AML-193 (cell line): ENCODE data around the gene NSUN6.

Experiments used
- DNase-seq, 2 experiments: peaks; one replicate each; lab custom pipeline; 2025; lab: John Stamatoyannopoulos, UW

NSUN6 gene

DNA sequence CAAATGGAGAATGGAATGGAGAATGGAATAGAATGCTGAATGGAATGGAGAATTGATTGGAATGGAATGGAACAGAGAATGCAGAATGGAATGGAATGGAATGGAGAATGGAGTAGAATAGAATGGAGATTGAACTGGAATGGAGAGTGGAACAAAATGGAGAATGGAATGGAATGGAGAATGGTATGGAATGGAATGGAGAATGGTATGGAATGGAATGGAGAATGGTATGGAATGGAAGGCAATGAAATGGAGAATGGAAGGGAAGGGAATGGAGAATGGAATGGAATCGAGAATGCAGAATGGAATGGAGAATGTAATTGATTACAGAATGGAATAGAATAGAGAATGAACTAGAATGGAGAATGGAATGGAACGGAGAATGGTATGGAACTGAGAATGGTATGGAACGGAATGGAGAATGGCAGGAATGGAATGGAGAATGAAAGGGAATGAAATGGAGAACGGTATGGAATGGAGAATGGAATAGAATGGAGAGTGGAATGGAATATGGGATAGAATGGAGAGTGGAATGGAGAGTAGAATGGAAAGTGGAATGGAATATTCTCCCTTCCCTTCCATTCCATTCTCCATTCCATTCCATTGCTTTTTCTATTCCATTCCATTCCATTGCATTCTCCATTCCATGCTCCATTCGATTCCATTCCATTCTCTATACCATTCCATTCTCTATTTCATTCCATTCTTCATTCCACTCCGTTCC is 88.2 kb downstream of the NSUN6 start:
- DNase-seq = no peak

DNA sequence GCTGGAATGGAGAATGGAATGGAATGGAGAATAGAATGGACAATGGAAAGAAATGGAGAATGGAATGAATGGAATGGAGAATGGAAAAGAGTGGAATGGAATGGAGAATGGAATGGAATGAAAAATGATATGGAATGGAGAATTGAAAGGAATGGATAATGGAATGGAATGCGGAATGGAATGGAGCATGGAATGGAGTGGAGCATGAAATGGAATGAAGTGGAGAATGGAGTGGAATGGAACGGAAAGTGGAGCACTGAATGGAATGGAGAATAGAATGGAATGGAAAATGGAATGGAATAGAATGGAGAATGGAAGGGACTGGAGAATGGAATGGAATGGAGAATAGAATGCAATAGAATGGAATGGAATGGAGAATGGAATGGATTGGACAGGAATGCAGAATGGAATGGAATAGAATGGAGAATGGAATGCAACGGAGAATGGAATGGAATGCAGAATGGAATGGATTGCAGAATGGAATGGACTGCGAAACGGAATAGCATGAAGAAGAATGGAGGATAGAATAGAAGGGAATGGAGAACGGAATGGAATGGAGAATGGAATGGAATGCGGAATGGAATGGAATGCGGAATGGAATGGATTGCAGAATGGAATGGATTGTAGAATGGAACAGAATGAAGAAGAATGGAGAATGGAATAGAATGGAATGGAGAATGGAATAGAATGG is 89.4 kb downstream of the NSUN6 start:
- no peak for DNase-seq

DNA sequence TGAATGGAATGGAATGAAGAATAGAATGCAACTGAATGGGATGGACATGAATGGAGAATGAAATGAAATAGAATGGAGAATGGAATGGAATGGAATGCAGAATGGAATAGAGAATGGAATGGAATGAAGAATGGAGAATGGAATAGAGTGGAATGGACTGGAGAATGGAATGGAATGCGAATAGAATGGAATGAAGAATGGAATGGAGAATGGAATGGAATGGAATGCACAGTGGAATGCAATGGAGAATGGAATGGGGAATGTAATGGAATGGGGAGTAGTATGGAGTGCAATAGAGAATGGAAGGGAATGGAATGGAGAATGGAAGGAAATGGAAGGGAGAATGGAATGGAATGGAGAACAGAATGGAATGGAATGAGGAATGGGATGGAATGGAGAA is 93.4 kb downstream of the NSUN6 start:
- DNase-seq = no peak

DNA sequence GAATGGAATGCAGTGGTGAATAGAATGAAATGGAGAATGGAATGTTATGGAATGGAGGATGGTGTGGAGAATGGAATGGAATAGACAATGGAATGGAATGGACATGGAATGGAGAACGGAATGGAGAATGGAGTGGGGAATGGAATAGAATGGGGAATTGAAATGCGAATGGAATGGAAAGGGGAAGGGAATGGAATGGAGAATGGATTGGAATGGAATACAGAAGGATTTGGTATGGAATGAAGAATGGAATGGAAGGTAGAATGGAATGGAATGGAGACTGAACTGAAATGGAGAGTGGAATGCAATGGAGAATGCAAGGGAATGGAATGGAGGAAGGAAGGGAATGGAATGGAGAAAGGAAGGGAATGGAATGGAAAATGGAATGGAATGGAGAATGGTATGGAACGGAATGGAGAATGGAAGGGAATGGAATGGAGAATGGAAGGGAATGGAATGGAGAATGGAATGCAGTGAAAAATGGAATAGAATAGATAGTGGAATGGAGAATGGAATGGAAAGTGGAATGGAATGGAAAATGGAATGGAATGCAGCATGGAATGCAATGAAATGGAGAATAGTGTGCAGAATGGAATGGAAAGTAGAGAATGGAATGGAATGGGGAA is 94.8 kb downstream of the NSUN6 start:
- DNase-seq = no peak

DNA sequence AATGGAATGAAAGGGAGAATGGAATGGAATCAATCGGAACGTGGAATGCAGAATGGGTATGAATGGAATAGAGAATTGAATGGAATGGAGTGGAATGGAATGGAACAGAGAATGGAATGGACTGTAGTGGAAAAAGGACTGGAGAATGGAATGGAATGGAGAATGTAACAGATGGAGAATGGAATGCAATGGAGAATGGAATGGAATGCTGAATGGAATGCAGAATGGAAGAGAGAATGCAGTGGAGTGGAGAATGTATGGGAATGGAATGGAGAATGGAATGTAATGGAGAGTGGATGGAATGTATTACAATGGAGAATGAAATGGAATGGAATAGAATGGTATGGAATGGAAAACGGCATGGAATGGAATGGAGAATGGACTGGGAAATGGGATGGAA is 96.9 kb downstream of the NSUN6 start:
- no peak for DNase-seq

DNA sequence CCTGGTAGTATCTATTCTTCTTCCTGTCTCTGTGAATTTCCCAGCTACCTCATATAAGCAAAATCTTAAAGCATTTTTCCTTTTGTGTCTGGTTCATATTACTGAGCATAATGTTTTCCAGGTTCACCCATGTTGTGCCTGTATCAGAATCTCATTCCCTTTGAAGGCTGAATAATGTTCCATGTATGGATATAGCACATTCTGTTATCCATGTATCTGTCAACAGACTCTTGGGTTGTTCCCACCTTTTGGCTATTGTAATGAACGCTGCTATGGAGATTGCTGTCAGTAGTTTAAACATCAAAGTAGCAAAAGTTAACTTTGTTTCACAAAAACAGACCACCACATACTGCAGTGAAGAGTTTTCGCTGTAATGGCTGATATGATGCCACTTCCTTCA is 99.9 kb downstream of the NSUN6 start:
- DNase-seq = no peak

DNA sequence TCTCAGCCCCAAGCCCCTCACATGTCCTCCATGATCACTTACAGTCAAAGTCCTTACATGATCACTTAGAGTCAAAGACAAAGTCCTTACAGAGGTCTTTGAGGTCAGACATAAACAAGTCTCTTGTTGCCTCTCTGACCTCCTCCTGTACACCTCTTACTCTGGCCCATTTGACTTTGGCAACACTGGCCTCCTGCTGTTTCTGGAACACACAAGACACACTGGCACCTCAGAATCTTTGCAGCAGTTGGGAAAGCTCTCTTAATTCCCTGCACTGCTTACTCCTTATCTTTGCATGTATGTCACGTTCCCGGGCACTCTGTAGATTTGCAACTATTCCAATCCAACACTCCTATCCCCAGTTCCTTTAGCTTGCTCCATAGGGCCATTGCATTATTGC is 102.3 kb downstream of the NSUN6 start:
- DNase-seq = no peak

DNA sequence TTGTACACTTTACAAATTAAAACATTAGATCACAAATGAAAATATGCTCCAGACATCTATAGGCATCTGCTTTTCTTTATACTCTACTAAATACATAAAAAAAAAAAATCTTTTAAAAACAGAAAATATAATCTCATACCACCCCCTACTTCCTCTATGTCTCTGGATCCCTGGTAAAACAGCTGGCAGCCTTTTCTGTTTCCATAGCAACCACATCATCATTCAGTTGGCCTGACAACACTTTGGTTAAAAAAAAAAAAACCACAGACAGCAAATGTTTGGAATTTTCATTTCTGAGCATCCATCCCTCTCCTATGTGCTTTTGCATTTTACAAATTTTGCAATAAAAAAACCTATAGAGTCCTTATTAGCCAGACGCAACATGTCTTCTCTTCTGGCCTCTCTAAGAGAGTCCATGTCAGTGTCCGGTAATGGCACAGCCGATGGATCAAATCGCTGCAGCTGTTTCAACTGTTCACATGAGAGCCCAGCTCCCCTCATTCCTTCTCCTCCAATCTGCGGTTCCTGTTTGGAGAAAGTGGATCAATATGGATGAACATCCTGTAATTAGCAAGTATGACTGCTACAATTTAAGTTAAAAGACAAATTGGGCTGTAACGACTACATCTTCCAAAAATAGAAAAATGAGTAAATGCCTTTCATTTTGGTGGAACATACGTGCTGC is 105.6 kb downstream of the NSUN6 start:
- DNase-seq = no peak

DNA sequence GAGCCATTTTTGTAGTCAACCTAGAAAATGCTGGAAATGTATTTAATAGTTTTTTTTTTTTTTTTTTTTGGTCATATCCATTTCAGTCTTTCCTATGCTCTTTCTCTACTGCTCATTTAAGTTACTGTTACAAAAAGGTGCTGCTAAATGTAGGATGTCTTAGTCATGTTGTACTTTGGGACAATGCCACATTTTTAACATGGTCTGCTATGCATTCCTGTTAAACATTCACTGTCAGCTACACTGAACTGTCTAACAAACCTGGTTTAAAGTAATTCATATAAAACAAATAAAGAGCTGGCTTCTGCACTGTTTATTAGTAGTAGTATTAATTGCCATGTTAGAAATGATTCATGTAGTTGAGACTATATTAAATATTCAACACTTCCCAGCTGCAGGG is 108.6 kb downstream of the NSUN6 start:
- DNase-seq = no peak

DNA sequence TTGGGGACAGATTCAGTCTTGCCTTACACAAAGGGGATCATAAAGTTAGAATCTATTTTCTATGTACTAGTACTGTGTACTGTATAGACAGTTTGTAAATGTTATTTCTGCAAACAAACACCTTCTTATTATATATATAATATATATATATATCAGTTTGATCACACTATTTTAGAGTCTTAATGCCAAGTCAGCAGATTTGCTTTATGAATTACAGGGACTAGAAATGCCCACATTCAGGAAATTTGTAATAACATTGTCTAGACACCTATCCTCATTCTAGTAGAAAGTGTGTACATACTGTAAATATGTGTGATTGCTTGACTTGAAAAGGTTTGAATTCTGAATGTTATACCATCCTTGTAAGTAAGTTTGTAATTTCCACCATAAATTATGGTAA is 111.2 kb downstream of the NSUN6 start:
- DNase-seq = no peak

DNA sequence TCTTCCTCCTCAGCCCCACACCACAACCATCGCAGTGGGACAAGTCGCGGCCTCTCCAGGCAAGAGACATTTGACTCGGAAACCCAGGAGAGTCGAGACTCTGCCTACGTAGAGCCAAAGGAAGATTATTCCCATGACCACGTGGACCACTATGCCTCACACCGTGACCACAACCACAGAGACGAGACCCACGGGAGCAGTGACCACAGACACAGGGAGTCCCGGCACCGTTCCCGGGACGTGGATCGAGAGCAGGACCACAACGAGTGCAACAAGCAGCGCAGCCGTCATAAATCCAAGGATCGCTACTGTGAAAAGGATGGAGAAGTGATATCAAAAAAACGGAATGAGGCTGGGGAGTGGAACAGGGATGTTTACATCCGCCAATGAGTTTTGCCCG is 112.1 kb downstream of the NSUN6 start:
- DNase-seq = no peak

DNA sequence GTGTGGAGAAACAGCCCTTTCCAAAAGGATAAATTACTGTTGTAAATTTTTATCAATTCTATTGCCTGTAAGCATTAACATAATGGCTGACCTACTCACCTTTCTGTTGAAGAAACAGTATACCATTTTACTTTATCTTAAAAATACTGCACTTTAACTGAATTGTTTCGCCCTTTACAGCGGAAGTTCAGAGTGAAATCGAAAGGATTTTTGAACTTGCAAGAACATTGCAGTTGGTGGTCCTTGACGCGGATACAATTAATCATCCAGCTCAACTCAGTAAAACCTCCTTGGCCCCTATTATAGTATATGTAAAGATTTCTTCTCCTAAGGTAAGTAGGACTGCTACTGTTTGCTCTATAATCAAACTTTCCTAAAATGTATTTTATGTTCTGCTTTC is 117.5 kb downstream of the NSUN6 start:
- no peak for DNase-seq

DNA sequence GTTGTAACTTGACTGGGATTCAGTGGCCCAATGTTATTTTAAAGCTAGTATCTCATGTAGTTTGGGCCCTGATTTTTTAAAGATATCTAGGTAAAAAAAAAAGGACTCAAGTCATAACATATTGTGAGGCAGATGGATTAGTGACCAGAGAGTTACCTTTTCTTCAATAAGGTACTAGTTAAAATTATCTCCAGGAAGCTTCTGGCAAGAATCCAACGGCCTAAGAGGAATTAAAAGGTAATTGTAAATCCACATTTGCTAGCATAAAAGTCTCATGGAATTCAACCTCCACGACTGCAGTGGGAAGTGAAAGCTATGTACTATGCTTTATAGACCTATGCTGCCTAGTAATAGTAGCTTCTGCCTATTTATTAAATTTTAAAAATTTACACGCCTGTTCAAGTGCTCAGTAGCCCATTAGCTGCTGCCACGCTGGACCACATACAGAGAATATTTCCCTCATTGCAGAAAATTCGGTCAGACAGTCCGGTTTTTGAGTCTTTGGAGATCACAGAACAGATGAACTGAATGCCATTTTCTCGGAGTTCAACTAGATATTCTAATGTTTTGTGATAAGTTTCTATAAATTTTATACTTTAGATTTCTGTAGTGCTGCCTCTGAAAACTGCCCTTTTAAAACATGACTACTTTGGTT is 118.4 kb downstream of the NSUN6 start:
- DNase-seq = no peak

DNA sequence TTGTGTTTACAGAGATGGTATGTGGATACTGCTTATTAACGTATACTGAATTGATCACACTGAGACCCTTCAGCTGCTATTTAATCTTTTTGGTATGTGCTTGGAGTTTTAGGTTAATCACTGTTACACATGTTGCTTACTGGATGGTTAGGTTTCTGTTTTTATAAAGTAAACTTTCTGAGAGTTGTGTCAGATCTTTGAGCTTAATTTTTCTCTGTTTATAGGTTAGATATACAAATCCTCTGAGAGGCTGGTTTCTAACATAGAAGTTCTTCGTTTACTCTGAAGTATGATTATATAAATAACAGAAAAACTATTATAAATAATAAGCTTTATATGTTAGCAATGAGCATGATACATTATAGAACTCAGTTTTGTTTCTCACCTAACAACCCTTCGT is 123.1 kb downstream of the NSUN6 start:
- no peak for DNase-seq

DNA sequence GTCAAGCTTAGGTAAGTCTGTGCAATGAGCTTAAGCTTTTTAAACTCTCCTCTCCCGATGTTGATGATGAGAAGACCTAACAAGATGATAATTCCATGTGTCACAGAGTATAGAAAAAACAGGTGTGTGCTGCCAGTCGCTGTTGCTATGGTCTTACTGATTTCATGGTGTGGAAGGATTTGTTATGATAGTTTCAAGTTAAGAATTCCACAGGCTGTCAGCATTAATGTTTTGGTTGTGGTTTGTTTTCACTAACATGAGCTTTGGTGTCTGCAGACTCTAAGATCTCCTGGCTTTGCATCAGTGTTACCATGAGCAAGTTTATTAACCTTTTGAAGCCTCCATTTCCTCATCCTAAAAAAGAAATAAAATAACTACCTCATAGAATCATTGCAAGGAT is 123.7 kb downstream of the NSUN6 start:
- DNase-seq = no peak

DNA sequence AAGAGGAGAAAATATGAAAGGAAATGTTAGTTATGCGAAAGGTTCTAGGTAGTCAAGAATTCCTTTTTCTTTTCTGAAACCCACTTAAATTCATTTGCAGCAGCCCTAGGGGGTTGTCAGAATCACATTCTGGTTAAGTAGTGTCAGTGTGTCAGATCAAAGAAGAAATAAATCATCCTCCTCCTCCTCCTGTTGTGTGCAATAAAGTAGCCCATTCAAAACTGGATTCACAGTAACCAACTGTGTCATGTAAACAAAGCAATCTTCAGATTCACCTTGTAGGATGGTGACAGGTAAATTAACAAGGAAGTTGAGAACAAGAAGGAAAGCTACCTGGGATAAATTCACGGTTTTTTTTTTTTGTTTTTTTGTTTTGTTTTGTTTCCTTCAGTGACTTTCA is 127.5 kb downstream of the NSUN6 start:
- DNase-seq = no peak

DNA sequence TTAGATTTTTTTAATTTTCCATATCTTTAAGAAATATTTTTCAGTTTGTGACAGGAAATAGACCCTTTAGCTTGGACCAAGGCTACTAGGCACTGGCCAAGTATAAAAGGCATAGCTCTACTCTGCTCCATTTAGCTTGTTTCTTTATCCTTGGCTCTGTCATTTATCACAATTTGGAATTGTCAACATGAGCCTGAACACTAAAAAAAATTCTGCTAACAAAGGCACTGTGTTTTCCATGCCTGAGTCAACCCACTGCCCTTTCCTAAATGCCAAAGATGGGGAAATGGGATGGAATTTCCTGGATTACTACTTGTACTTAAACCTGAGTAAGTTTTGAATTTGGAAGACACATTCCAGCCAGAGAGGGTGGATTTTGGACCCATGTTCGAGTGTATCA is 128.4 kb downstream of the NSUN6 start:
- no peak for DNase-seq

DNA sequence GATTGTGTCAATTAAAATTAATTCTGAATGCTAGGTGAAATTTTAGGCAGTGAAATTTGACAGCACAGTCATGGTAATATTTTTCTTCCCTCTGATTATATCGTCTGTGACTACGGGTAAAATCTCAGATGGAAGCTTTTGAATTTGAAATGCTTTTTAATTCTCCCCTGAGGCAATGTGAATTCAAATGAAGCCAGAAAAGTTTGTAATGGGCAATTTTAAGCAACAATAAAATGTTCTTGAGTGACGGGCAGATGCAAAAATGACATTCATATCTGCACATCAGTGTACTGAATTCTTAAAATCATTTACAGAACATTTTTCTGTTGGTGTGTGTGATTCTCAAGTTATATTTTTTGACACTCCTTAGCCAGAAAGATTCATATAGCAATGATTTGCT is 134.5 kb downstream of the NSUN6 start:
- DNase-seq = no peak

DNA sequence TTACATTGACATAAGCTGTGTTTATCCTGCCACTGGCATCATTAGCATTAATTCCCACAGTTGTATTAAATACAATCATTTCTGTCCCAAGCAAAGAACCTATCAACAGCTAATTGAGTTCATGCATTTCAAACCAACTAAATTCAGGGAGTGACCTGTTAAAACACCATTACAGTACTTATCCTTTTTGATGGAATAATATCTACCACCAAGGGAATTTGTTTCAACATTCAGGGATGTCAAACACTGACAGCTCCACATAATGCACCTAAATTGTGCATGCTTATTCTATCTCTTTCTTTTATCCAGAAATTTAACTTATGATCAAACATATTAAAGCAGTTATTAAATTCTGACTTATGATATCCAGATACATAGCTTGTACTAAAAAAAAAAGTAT is 136.8 kb downstream of the NSUN6 start:
- DNase-seq = no peak

DNA sequence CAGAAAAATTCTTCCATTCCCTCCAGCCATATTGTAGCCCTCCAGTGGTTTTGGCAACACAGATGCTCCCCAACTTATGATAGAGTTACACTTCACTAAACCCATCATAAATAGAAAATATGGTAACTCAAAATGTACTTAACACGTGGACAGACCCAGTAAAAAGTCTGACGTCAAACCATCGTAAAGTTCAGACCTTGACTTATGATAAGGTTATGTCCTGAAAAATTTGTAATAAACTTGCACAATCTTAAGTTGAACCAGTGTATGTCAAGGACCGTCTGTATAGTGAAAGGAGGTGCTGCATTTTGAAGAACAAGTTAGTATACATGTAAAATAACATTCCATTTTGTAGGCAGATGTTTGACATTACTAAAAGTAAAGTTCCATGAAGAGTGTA is 142.8 kb downstream of the NSUN6 start:
- no peak for DNase-seq

DNA sequence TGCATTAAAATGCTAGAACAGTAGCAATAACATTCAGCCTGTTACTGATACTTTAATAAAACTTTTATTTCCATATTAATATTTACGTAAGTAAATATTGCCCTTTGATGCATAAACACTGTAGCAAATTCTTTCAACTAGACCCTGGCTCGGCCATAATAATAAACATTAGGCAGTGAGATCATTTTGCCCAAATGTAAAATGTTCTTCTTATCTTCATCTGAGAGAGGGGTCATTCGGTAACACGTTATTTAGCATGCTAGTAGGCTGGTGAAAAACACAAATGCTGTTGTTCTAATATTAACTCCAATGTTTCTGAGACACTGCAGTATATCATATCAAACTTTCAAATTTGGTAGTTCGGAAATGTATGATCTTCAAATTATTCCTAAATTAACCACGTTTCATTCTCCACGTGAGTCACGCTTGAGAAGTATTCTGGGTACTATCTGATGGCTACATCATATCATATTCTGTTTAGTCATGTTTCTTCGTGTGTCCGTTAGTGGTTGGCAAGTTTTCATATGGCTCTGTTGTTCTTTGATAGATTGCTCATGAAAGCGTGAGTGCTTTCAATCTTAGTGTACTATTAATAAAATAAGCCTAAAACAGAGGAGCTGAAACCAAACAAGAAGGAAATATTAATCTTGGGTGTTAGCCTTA is 145.8 kb downstream of the NSUN6 start:
- DNase-seq = no peak

DNA sequence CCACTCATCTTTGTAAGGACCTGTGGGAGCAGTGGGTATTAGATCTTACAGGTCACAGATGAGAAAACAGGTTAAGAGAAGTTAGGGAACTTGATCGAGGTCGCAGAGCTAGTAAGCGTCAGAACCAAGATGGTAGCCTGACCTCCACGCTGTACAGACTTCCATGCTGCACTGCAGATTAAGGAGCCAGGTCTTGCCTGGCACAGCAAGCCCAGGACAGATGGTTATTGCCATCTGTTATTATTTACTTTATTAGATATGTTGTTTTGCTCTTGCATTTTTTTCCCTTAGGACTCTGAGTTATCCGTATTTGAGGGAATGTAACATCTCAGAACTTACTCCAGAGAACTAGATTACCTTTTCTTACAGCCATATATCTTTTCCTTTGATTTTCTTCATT is 147.2 kb downstream of the NSUN6 start:
- DNase-seq = no peak
